DND-41 (cell line): Measurements from ENCODE around the gene RCBTB2.

Experiments
- ATAC-seq: fragments of 200-7000 bp; cut with Tn5 transposase; 3 replicates; pipeline ENCODE4 v1.9.1; 2021; ENCODE audit warnings: low read depth; ENCODE audit not compliant: insufficient read depth
- DNase-seq: peaks from one replicate; pipeline ENCODE4 v3.0.0-alpha.2; 2020
- H2AFZ ChIP-seq: 2 replicates; pipeline ENCODE4 v1.6.0; 2012; ENCODE audit warnings: low read depth, low read length
- H3K27ac ChIP-seq: 2 replicates; pipeline ENCODE4 v1.5.1; 2012; ENCODE audit warnings: low read length, inconsistent platforms
- H3K27me3 ChIP-seq: fragments of 200-600 bp; sonication (generic); 2 replicates; pipeline ENCODE4 v1.6.0; 2012; ENCODE audit warnings: low read length, mild to moderate bottlenecking, inconsistent platforms; ENCODE audit not compliant: insufficient read depth, poor library complexity
- H3K36me3 ChIP-seq: 2 replicates; pipeline ENCODE4 v1.5.1; 2012; ENCODE audit warnings: low read length, inconsistent platforms; ENCODE audit not compliant: insufficient read depth
- H3K4me1 ChIP-seq: 2 replicates; pipeline ENCODE4 v1.5.1; 2012; ENCODE audit warnings: mild to moderate bottlenecking, low read length; ENCODE audit not compliant: insufficient read depth
- H3K4me2 ChIP-seq: 2 replicates; pipeline ENCODE4 v1.6.0; 2012; ENCODE audit warnings: mild to moderate bottlenecking, moderate library complexity, low read length, inconsistent platforms; ENCODE audit not compliant: insufficient read depth
- H3K4me3 ChIP-seq, 2 experiments: fragments of 200-600 bp in 1 of 2; shearing (Covaris generic) in 1 of 2; 2 replicates each; pipeline ENCODE4 v1.5.1; 2012 to 2016; ENCODE audit warnings: inconsistent platforms in 2 of 2, low read length in 2 of 2, mild to moderate bottlenecking in 2 of 2, low read depth in 1 of 2, moderate library complexity in 1 of 2
- H3K79me2 ChIP-seq: 2 replicates; pipeline ENCODE4 v1.6.0; 2012; ENCODE audit warnings: low read length, inconsistent platforms; ENCODE audit not compliant: insufficient read depth
- H3K9ac ChIP-seq: 2 replicates; pipeline ENCODE4 v1.6.0; 2012; ENCODE audit warnings: low read depth, mild to moderate bottlenecking, inconsistent platforms, low read length, moderate library complexity
- H3K9me3 ChIP-seq: 2 replicates; pipeline ENCODE4 v1.5.1; 2012; ENCODE audit warnings: low read length, moderate library complexity, mild to moderate bottlenecking, inconsistent platforms; ENCODE audit not compliant: insufficient read depth, severe bottlenecking
- H4K20me1 ChIP-seq: 2 replicates; pipeline ENCODE4 v1.6.0; 2012; ENCODE audit warnings: low read length; ENCODE audit not compliant: insufficient read depth
- EZH2 ChIP-seq: IDR thresholded peaks from 3 replicates; pipeline ENCODE4 v1.6.1; 2012; ENCODE audit warnings: borderline replicate concordance, low read depth, mild to moderate bottlenecking, moderate library complexity, low read length, inconsistent platforms; ENCODE audit not compliant: severe bottlenecking
- TF ChIP-seq, protein P1 (sequence below): IDR thresholded peaks from 2 replicates; pipeline ENCODE4 v1.5.1; 2012; ENCODE audit warnings: borderline replicate concordance, low read length, moderate library complexity, mild to moderate bottlenecking; ENCODE audit not compliant: poor library complexity, severe bottlenecking; ENCODE audit errors: extremely low read depth

RCBTB2 gene

DNA sequence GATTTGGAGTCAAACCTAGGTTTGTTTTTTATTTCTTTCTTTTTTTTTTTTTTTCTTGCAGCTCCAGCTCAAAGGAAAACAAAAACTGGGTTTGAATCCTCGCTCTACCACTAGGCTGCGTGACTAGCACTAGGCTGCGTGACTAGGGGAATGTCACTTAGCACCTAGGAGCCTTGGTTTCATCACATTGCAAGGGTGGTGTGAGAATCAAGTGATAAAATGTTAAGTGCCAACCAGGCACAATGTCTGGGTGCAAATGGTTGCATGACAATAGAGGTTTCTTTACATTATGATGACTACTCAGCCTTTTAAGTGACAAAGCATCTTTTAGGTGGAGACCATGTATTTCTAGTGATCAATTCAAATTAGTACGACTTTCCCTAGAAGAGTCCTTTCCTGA, 27.9 kb downstream of the RCBTB2 start:
- H3K36me3 ChIP-seq, result peaks cover 4% of the 10 kb centered on the region
- peak overlapping the region; percentile 89 for H3K27ac ChIP-seq
- no peaks in the 10 kb centered on the region for H3K27me3 ChIP-seq
- H3K79me2 ChIP-seq, result no peaks in the 10 kb centered on the region
- ATAC-seq (peak; percentile 27; the same call in 2 of the 3 replicates), DNase-seq (peak; percentile 45)
- peak overlapping the region; percentile 61 for H3K4me2 ChIP-seq
- H3K9me3 ChIP-seq, result no peaks in the 10 kb centered on the region
- H3K4me3 ChIP-seq, result peak overlapping the region in 1 of 2 experiments; percentile 24; a peak in 2 of 4 replicates
- H4K20me1 ChIP-seq, result no peaks in the 10 kb centered on the region
- H3K4me1 ChIP-seq, result peaks cover 67% of the 10 kb centered on the region
- peak overlapping the region; percentile 45 for H3K9ac ChIP-seq
- H2AFZ ChIP-seq, result 0 out of 2 replicates have a peak overlapping the region, but pooled peaks have one; percentile 23
- no peak for TF ChIP-seq EZH2
- TF ChIP-seq, protein P1, sequence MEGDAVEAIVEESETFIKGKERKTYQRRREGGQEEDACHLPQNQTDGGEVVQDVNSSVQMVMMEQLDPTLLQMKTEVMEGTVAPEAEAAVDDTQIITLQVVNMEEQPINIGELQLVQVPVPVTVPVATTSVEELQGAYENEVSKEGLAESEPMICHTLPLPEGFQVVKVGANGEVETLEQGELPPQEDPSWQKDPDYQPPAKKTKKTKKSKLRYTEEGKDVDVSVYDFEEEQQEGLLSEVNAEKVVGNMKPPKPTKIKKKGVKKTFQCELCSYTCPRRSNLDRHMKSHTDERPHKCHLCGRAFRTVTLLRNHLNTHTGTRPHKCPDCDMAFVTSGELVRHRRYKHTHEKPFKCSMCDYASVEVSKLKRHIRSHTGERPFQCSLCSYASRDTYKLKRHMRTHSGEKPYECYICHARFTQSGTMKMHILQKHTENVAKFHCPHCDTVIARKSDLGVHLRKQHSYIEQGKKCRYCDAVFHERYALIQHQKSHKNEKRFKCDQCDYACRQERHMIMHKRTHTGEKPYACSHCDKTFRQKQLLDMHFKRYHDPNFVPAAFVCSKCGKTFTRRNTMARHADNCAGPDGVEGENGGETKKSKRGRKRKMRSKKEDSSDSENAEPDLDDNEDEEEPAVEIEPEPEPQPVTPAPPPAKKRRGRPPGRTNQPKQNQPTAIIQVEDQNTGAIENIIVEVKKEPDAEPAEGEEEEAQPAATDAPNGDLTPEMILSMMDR, result no peak

DNA sequence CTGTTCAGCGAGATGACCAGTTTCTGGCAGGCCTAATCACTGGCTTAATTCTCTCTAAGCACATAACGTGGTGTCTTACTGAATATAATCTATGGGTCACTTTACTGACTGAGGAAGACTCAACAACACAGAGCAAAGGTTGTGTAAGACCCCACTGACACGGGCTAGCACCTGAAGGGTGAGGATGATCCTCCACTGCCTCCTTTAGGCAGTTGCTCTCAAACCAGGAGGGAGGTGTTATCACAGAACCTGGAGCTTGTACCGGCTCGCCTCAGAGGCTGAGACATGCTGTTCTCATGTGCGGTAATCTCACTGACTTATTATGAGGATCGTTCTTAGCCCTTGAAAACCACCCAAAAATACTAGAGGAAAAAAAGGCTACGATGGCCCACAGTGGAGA, 28.3 kb downstream of the RCBTB2 start:
- peak overlapping the region; percentile 61; the same call in 1 of the 2 replicates for H3K4me2 ChIP-seq
- no peaks in the 10 kb centered on the region for H4K20me1 ChIP-seq
- TF ChIP-seq, protein P1, result peak; percentile 53
- no peak for TF ChIP-seq EZH2
- peak overlapping the region; percentile 45 for H3K9ac ChIP-seq
- H3K4me3 ChIP-seq, result no peak overlapping the region; a peak in 1 of 4 replicates
- peaks cover 4% of the 10 kb centered on the region for H3K36me3 ChIP-seq
- H2AFZ ChIP-seq, result no peak overlapping the region
- no peaks in the 10 kb centered on the region for H3K79me2 ChIP-seq
- H3K4me1 ChIP-seq, result peaks cover 66% of the 10 kb centered on the region
- H3K27ac ChIP-seq, result peak overlapping the region; percentile 89
- peak; percentile 51 for DNase-seq
- H3K27me3 ChIP-seq, result no peaks in the 10 kb centered on the region
- no peaks in the 10 kb centered on the region for H3K9me3 ChIP-seq
- ATAC-seq, result 0 out of 3 replicates have a peak, but pooled peaks have one; percentile 17

DNA sequence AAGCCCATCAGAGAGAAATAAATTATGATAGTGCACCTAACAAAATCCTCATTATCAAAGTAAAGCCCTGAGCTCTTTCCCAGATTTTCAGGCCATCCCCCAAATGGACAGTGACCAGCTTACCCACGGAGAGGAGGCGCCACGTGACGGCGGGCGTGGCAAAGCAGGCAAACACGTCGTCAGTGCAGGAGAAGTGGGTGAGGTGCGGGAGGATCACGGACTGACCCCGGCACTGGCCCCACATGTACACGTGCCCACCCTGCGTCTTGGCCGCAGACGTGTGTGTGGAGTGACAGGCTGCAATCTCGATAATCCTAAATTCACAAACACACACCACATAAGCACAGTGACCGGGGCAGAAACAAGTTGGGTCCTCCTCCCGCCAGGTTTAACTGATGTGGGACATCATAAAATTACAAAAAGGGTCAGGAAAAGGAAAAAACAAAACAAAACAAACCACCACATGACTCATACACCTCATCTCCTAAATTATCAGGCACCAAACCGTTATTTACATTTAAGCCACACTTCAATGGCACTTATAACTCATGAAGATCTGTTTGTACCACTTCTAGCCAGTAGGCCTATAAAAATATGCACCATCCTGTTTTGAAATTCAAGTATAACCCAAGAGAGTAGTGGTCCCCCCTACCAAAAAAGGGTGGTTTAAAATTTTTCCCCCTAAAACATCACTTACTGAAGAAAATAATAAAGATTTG, 30.1 kb downstream of the RCBTB2 start:
- H3K79me2 ChIP-seq, result no peaks in the 10 kb centered on the region
- peaks cover 70% of the 10 kb centered on the region for H3K4me1 ChIP-seq
- H3K4me2 ChIP-seq, result no peak overlapping the region
- H3K27ac ChIP-seq, result peak overlapping the region; percentile 89
- H4K20me1 ChIP-seq, result no peaks in the 10 kb centered on the region
- ATAC-seq, result no peak
- H2AFZ ChIP-seq, result no peak overlapping the region
- TF ChIP-seq, protein P1, result no peak
- TF ChIP-seq EZH2, result no peak
- no peak for DNase-seq
- no peak overlapping the region for H3K4me3 ChIP-seq
- no peaks in the 10 kb centered on the region for H3K27me3 ChIP-seq
- no peaks in the 10 kb centered on the region; the same call in 1 of the 2 replicates for H3K36me3 ChIP-seq
- H3K9me3 ChIP-seq, result no peaks in the 10 kb centered on the region
- no peak overlapping the region for H3K9ac ChIP-seq
